ENCODE data around the gene LRP5. TPM values are rescaled to one million over a fixed set of nuclear protein-coding genes. Genes with fewer than 3 reads are reported as not detected.

The LRP5 gene
- polyA plus RNA-seq, 3 donors, result 0.23 to 0.29 TPM; not detected in 1

DNA sequence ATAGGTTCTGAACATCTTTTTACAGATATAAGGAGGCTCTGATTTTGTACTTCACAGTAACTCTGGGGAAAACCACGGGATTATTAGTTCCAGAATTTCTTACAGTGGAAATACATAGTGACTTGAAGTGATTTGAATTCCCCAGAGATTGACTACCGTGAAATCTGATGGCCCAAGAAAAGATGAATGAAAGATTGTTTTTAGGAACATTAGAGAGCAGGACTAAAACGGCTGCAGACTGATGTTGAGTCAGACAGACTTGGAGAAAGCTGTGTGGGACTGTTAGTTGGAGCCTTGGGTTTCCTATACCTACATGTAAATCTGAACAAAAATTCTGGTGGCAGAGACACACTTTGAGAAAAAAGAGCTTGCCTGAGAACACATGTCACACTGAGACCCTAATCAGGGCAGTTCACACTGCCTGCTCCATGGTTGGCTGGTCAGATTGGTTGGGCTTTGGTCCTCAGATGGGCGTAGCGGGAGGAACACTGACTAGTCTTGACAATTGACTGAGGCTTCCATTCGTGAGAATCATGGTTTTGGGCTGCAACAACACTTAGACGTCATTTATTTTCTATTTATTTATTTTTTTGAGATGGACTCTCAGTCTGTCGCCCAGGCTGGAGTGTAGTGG is 154.9 kb downstream of the LRP5 start:
- WGBS (ENCODE audit: insufficient coverage), result 91% methylated on average over 4 of the region's 8 CpGs
- Histone ChIP-seq H3K36me3 (replicated peaks in 1 of 2; ENCODE audit: control insufficient read depth in 1 of 2, insufficient read depth in 2 of 2, low read length in 2 of 2) (peaks cover 0 to 9% of the 10 kb centered on the region in 2 donors), H3K27me3 (ENCODE audit: control insufficient read depth in 2 of 2, insufficient read depth in 2 of 2, low read length in 2 of 2) (no peaks in the 10 kb centered on the region), H3K79me2 (ENCODE audit: insufficient read depth, low read length) (peaks cover 99% of the 10 kb centered on the region), H4K20me1 (ENCODE audit: insufficient read depth, low read length) (peaks cover 100% of the 10 kb centered on the region), H3K4me3 (replicated peaks in 1 of 3; ENCODE audit: low read depth in 2 of 3, low read length in 3 of 3) (no peak overlapping the region), H3K9me3 (replicated peaks in 1 of 2; ENCODE audit: control insufficient read depth in 1 of 2, insufficient read depth in 1 of 2, low read length in 2 of 2) (no peaks in the 10 kb centered on the region), H3K4me2 (replicated peaks; ENCODE audit: extremely low read depth, low read length, poor library complexity, severe bottlenecking) (no peak overlapping the region), H3K9ac (ENCODE audit: insufficient read depth, low read length, poor library complexity, severe bottlenecking) (no peak overlapping the region), H3K27ac (ENCODE audit: low read depth in 1 of 2, low read length in 2 of 2) (no peak overlapping the region), H2AFZ (ENCODE audit: insufficient read depth, low read depth, low read length, poor library complexity, severe bottlenecking) (no peak overlapping the region), H3K4me1 (ENCODE audit: control insufficient read depth in 1 of 2, insufficient read depth in 2 of 2, low read length in 2 of 2) (peaks cover 50 to 72% of the 10 kb centered on the region in 2 donors)
- Mint-ChIP-seq H3K4me3 (no peak overlapping the region), H3K27ac (peak overlapping the region in 4 of 7 donors; percentile 27 to 66 (median 37)), H3K27me3 (ENCODE audit: low read depth in 3 of 3) (no peaks in the 10 kb centered on the region), H3K4me1 (peaks cover 86% of the 10 kb centered on the region), H3K9me3 (no peaks in the 10 kb centered on the region), H3K36me3 (peaks cover 8 to 25% of the 10 kb centered on the region in 2 donors)
- DNase-seq, result no peak
- TF ChIP-seq, protein P1, sequence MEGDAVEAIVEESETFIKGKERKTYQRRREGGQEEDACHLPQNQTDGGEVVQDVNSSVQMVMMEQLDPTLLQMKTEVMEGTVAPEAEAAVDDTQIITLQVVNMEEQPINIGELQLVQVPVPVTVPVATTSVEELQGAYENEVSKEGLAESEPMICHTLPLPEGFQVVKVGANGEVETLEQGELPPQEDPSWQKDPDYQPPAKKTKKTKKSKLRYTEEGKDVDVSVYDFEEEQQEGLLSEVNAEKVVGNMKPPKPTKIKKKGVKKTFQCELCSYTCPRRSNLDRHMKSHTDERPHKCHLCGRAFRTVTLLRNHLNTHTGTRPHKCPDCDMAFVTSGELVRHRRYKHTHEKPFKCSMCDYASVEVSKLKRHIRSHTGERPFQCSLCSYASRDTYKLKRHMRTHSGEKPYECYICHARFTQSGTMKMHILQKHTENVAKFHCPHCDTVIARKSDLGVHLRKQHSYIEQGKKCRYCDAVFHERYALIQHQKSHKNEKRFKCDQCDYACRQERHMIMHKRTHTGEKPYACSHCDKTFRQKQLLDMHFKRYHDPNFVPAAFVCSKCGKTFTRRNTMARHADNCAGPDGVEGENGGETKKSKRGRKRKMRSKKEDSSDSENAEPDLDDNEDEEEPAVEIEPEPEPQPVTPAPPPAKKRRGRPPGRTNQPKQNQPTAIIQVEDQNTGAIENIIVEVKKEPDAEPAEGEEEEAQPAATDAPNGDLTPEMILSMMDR (IDR thresholded peaks at IDR 0.05), result no peak
- intact Hi-C loops (cut with micrococcal nuclease), result no loop called here

DNA sequence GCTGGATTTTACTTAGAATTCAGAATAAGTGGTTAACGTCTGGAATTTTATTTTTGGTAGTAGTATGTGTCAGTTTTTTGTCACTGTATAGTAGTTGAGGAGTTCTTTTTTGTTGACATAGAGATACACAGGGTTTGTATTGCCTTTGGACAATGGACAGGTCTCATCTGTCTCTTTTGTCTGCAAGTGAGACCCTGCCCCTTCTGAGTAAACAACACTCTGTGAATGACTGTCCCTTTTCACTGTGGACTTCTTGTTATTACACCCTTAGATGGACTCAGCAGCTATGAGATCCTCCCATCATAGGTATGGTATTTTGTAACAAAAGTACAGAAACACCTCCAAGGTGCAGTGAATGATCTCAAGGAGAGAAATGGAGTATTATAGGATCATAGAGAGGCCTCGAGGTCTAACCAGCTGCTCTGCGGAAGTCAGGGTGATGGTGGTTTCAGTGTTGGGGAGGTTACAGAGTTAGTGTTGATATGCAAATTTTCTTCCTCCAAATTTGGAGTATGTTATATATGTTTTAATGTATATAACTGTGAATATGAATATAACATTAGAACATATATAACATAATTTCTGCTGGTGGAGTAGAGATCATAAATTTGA is 155.9 kb downstream of the LRP5 start:
- peaks cover 0 to 9% of the 10 kb centered on the region in 2 donors for H3K36me3 ChIP-seq (replicated peaks in 1 of 2; ENCODE audit: control insufficient read depth in 1 of 2, insufficient read depth in 2 of 2, low read length in 2 of 2)
- H3K27ac Mint-ChIP-seq, result peak overlapping the region in 3 of 7 donors; percentile 1 to 66 (median 22)

More for the DNA sequence above, 155.9 kb downstream of the LRP5 start:
- Histone ChIP-seq H3K9ac (ENCODE audit: insufficient read depth, low read length, poor library complexity, severe bottlenecking) (no peak overlapping the region), H3K4me3 (replicated peaks in 1 of 3; ENCODE audit: low read depth in 2 of 3, low read length in 3 of 3) (no peak overlapping the region), H3K9me3 (replicated peaks in 1 of 2; ENCODE audit: control insufficient read depth in 1 of 2, insufficient read depth in 1 of 2, low read length in 2 of 2) (no peaks in the 10 kb centered on the region), H3K27me3 (ENCODE audit: control insufficient read depth in 2 of 2, insufficient read depth in 2 of 2, low read length in 2 of 2) (no peaks in the 10 kb centered on the region), H3K79me2 (ENCODE audit: insufficient read depth, low read length) (peaks cover 99% of the 10 kb centered on the region), H3K27ac (ENCODE audit: low read depth in 1 of 2, low read length in 2 of 2) (peak overlapping the region in 1 of 2 donors; percentile 51), H4K20me1 (ENCODE audit: insufficient read depth, low read length) (peaks cover 100% of the 10 kb centered on the region), H3K4me2 (replicated peaks; ENCODE audit: extremely low read depth, low read length, poor library complexity, severe bottlenecking) (no peak overlapping the region), H3K4me1 (ENCODE audit: control insufficient read depth in 1 of 2, insufficient read depth in 2 of 2, low read length in 2 of 2) (peaks cover 49 to 66% of the 10 kb centered on the region in 2 donors), H2AFZ (ENCODE audit: insufficient read depth, low read depth, low read length, poor library complexity, severe bottlenecking) (no peak overlapping the region)
- H3K27me3 Mint-ChIP-seq (ENCODE audit: low read depth in 3 of 3), result no peaks in the 10 kb centered on the region
- H3K36me3 Mint-ChIP-seq, result peaks cover 8 to 25% of the 10 kb centered on the region in 2 donors
- no peak for DNase-seq
- intact Hi-C loops (cut with micrococcal nuclease), result no loop called here
- H3K4me1 Mint-ChIP-seq, result peaks cover 87% of the 10 kb centered on the region
- H3K4me3 Mint-ChIP-seq, result no peak overlapping the region
- 29% methylated on average over 1 of the region's 3 CpGs for WGBS (ENCODE audit: insufficient coverage)
- H3K9me3 Mint-ChIP-seq, result no peaks in the 10 kb centered on the region
- TF ChIP-seq, protein P1 (IDR thresholded peaks at IDR 0.05), result no peak

Measured in CD14-positive monocyte (primary cell).